Panc1 (cell line): ENCODE results near the gene CTDP1. TPM values are rescaled to one million over a fixed set of nuclear protein-coding genes. Genes with fewer than 3 reads are reported as not detected.

ENCODE experiments used
- ATAC-seq: fragments of 200-7000 bp; cut with Tn5 transposase; 2 replicates; pipeline ENCODE4 v1.9.1; 2020; ENCODE audit warnings: mild to moderate bottlenecking, moderate library complexity
- BruUV-seq: library from RNA; stranded (reverse); fragments of 400-500 nt; replicated peaks from 2 replicates; lab custom pipeline; 2021; lab: Mats Ljungman, UMichigan
- CTCF ChIA-PET: fragments of 300-600 bp; sonication (Branson Sonifier 250); formaldehyde crosslinking; loops from one replicate; lab custom pipeline; 2022; ENCODE audit warnings: antibody characterized with exemption; lab: Charles Lee
- POLR2A ChIA-PET: fragments of 300-600 bp; sonication (Branson Sonifier 250); formaldehyde crosslinking; loops from one replicate; lab custom pipeline; 2022; ENCODE audit warnings: antibody characterized with exemption; lab: Charles Lee
- DNase-seq: peaks from one replicate; pipeline ENCODE4 v3.0.0-alpha.2; 2010; ENCODE audit warnings: low read depth, low spot score
- H3K27ac ChIP-seq: 2 replicates; pipeline ENCODE4 v1.5.1; 2011; ENCODE audit warnings: mild to moderate bottlenecking, low read length, inconsistent platforms
- H3K27me3 ChIP-seq: fragments of 200-500 bp; sonication (Bioruptor generic); 2 replicates; pipeline ENCODE4 v1.6.0; 2014; ENCODE audit warnings: low read length, inconsistent platforms; ENCODE audit not compliant: control insufficient read depth, insufficient read depth
- H3K36me3 ChIP-seq: fragments of 200-500 bp; sonication (Bioruptor generic); 2 replicates; pipeline ENCODE4 v1.5.1; 2014; ENCODE audit warnings: inconsistent platforms, mild to moderate bottlenecking, low read length, moderate library complexity; ENCODE audit not compliant: control insufficient read depth, insufficient read depth
- H3K4me1 ChIP-seq: 2 replicates; pipeline ENCODE4 v1.5.1; 2011; ENCODE audit warnings: inconsistent platforms, mild to moderate bottlenecking, low read length, moderate library complexity; ENCODE audit not compliant: control insufficient read depth, insufficient read depth
- H3K4me3 ChIP-seq, 2 experiments: 2 replicates each; pipeline ENCODE4 v1.5.1; 2011 to 2012; ENCODE audit warnings: low read depth in 2 of 2, low read length in 2 of 2, mild to moderate bottlenecking in 2 of 2, inconsistent platforms in 1 of 2, moderate library complexity in 1 of 2
- H3K9me3 ChIP-seq: fragments of 200-500 bp; sonication (Bioruptor generic); 2 replicates; pipeline ENCODE4 v1.5.1; 2014; ENCODE audit warnings: low read depth, mild to moderate bottlenecking, inconsistent platforms, low read length, moderate library complexity; ENCODE audit not compliant: control insufficient read depth, insufficient read depth
- CTCF ChIP-seq: fragments of 450-650 bp; IDR thresholded peaks from 2 replicates; pipeline ENCODE4 v1.5.1; 2017; ENCODE audit warnings: mild to moderate bottlenecking
- POLR2AphosphoS5 ChIP-seq: IDR thresholded peaks from 2 replicates; pipeline ENCODE4 v1.6.1; 2012; ENCODE audit warnings: mild to moderate bottlenecking, low read depth, low read length, moderate library complexity
- REST ChIP-seq, 2 experiments: IDR thresholded peaks; 2 replicates each; pipeline ENCODE4 v1.6.1; 2011 to 2012; ENCODE audit warnings: low read depth in 2 of 2, control low read depth in 1 of 2, low read length in 1 of 2, mild to moderate bottlenecking in 1 of 2, moderate library complexity in 1 of 2; ENCODE audit not compliant: insufficient read depth in 1 of 2
- SIN3A ChIP-seq: IDR thresholded peaks from 2 replicates; pipeline ENCODE4 v1.6.1; 2012; ENCODE audit warnings: low read depth, mild to moderate bottlenecking, low read length, moderate library complexity, borderline replicate concordance; ENCODE audit not compliant: insufficient read depth
- TCF7L2 ChIP-seq: IDR thresholded peaks from 2 replicates; pipeline ENCODE4 v1.6.1; 2011; ENCODE audit warnings: mild to moderate bottlenecking, low read depth, low read length, inconsistent platforms
- in situ Hi-C: cut with HindIII; loops from 2 replicates; pipeline ENCODE4 v1.10.0; 2016; ENCODE audit warnings: low sequenced_read_pairs, low pct_unique_long_range_greater_than_20kb
- intact Hi-C: fragments of 100-400 bp; cut with micrococcal nuclease; formaldehyde crosslinking; loops from one replicate; pipeline ENCODE4 v1.10.0; 2022; ENCODE audit not compliant: unreplicated experiment
- total RNA-seq: library from RNA; stranded (reverse); gene quantifications from one replicate; pipeline ENCODE4 v1.2.1, GENCODE V29; 2021; ENCODE audit not compliant: unreplicated experiment

Gene CTDP1
- total RNA-seq, 1 experiment from 2014 or later, result 52.8 TPM

- ATAC-seq (no peak), DNase-seq (no peak)
- in situ Hi-C loops, result no loop called here
- BruUV-seq, result no TSS peak
- ChIA-PET CTCF (no interaction called here), POLR2A (no interaction called here)
- intact Hi-C loops, result no loop called here
- Histone ChIP-seq H3K27me3 (no peaks in the 10 kb centered on the region), H3K9me3 (no peaks in the 10 kb centered on the region), H3K4me1 (no peaks in the 10 kb centered on the region), H3K4me3 (no peak overlapping the region), H3K27ac (no peak overlapping the region), H3K36me3 (peaks cover 6% of the 10 kb centered on the region; the same call in 1 of the 2 replicates)
- no peak for TF ChIP-seq SIN3A
- TF ChIP-seq REST (IDR thresholded peaks at IDR 0.05; ENCODE audit: insufficient read depth in 1 of 2, low read depth in 2 of 2, low read length in 1 of 2), result no peak
- no peak for TF ChIP-seq CTCF
Observed at GRCh38 chr18:79694895-79695213, 15.3 kb downstream of the CTDP1 start.

- CTCF ChIA-PET, result no interaction called here
- BruUV-seq, result no TSS peak
- ATAC-seq, result no peak; the same call in 1 of the 2 replicates
- H3K36me3 ChIP-seq, result peaks cover 6% of the 10 kb centered on the region; the same call in 1 of the 2 replicates
- in situ Hi-C loops (no loop called here), intact Hi-C loops (no loop called here)
- POLR2A ChIA-PET, result no interaction called here
- H3K4me3 ChIP-seq, result no peak overlapping the region
- no peak overlapping the region for H3K27ac ChIP-seq
- TF ChIP-seq SIN3A (no peak), REST (IDR thresholded peaks at IDR 0.05; ENCODE audit: insufficient read depth in 1 of 2, low read depth in 2 of 2, low read length in 1 of 2) (no peak), TCF7L2 (no peak), POLR2AphosphoS5 (no peak), CTCF (no peak)
- no peaks in the 10 kb centered on the region for H3K9me3 ChIP-seq
- no peak for DNase-seq
- no peaks in the 10 kb centered on the region for H3K27me3 ChIP-seq
- no peaks in the 10 kb centered on the region for H3K4me1 ChIP-seq
Observed at GRCh38 chr18:79695269-79695668, 15.7 kb downstream of the CTDP1 start.
